Skeletal muscle tissue (tissue), 4 donors: ENCODE results near the gene PTPRA. TPM values are rescaled to one million over a fixed set of nuclear protein-coding genes. Genes with fewer than 3 reads are reported as not detected.

Experiments
- H3K27ac ChIP-seq: one replicate; pipeline ENCODE4 v1.7.0; 2013; ENCODE audit warnings: mild to moderate bottlenecking, low read depth, low read length, inconsistent platforms
- H3K27me3 ChIP-seq, 3 donors: one replicate each; pipeline ENCODE4 v1.7.0; 2013; ENCODE audit warnings: low read length in 3 of 3; ENCODE audit not compliant: control insufficient read depth in 3 of 3, insufficient read depth in 3 of 3
- H3K36me3 ChIP-seq, 3 donors: one replicate each; pipeline ENCODE4 v1.7.0; 2013; ENCODE audit warnings: low read length in 3 of 3; ENCODE audit not compliant: control insufficient read depth in 3 of 3, insufficient read depth in 3 of 3
- H3K4me1 ChIP-seq, 3 donors: one replicate each; pipeline ENCODE4 v1.7.0; 2013; ENCODE audit warnings: low read length in 3 of 3, mild to moderate bottlenecking in 3 of 3; ENCODE audit not compliant: control insufficient read depth in 3 of 3, insufficient read depth in 3 of 3
- H3K4me3 ChIP-seq, 3 donors: one replicate each; pipeline ENCODE4 v1.7.0; 2013; ENCODE audit warnings: low read length in 3 of 3
- H3K9ac ChIP-seq, 3 donors: one replicate each; pipeline ENCODE4 v1.7.0; 2013; ENCODE audit warnings: low read length in 3 of 3, mild to moderate bottlenecking in 3 of 3, moderate library complexity in 2 of 3, low read depth in 1 of 3
- H3K9me3 ChIP-seq, 3 donors: one replicate each; pipeline ENCODE4 v1.7.0; 2013; ENCODE audit warnings: low read length in 3 of 3; ENCODE audit not compliant: control insufficient read depth in 3 of 3
- total RNA-seq: library from RNA; depleted of rRNA; stranded (reverse); fragments of >200 nt; gene quantifications from one replicate; pipeline ENCODE4 v1.2.3, GENCODE V29; 2014
- donor health status: Osteomylitis.

Gene PTPRA
- total RNA-seq, 1 donor from 2014 or later, result 93.4 TPM

GRCh38 chr20:3084986-3085360 is 211.7 kb downstream of the PTPRA start:
- Histone ChIP-seq H3K27ac (no peak overlapping the region), H3K27me3 (peaks cover 26 to 31% (median 26%) of the 10 kb centered on the region in 3 donors), H3K36me3 (no peaks in the 10 kb centered on the region), H3K4me1 (peaks cover 9 to 15% (median 10%) of the 10 kb centered on the region in 3 donors), H3K9ac (no peak overlapping the region), H3K9me3 (no peaks in the 10 kb centered on the region), H3K4me3 (no peak overlapping the region)

DNA sequence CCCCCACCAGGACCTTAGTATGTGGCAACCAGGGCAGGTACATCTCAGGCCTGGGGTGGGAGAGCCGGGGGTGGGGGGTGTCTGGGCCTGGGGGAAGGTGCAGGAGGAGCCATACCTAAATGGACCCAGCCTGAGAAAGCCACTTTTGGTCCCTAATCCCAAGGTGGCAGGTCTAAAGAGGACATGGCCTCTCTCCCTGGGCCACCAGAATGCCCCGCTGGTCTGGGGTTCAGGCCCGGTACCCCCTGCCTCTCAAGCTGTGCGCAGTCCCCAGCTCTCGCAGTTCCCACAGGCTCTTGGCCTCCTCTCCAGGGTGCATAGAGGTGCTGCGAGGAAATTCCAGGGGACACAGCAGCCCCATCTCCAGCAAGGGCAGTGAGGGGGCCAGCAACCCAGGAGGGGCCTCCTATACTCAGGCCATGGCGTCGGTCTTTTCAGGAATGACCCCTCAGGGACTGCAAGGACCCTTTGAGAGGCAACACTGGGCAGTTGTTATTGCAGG is 212.3 kb downstream of the PTPRA start:
- peaks cover 28 to 34% (median 33%) of the 10 kb centered on the region in 3 donors for H3K27me3 ChIP-seq
- H3K4me3 ChIP-seq, result no peak overlapping the region

GRCh38 chr20:3088031-3088430 is 214.8 kb downstream of the PTPRA start:
- Histone ChIP-seq H3K27me3 (peaks cover 26 to 34% (median 30%) of the 10 kb centered on the region in 3 donors), H3K27ac (no peak overlapping the region), H3K9me3 (no peaks in the 10 kb centered on the region), H3K9ac (no peak overlapping the region), H3K36me3 (no peaks in the 10 kb centered on the region), H3K4me1 (no peaks in the 10 kb centered on the region), H3K4me3 (no peak overlapping the region)

More for the DNA sequence above, 212.3 kb downstream of the PTPRA start:
- peaks cover 7 to 13% (median 7%) of the 10 kb centered on the region in 3 donors for H3K4me1 ChIP-seq
- H3K27ac ChIP-seq, result no peak overlapping the region
- no peaks in the 10 kb centered on the region for H3K36me3 ChIP-seq
- H3K9ac ChIP-seq, result no peak overlapping the region
- no peaks in the 10 kb centered on the region for H3K9me3 ChIP-seq

Other genes with a start within 250 kb of the PTPRA start
- gene NOP56, start 220.8 kb upstream of the PTPRA start, total RNA-seq, result 103 TPM
- gene IDH3B, start 209.3 kb upstream of the PTPRA start, total RNA-seq, result 156 TPM
- gene EBF4, start 180.7 kb upstream of the PTPRA start, total RNA-seq, result 2.6 TPM
- 26.1 TPM for gene CPXM1, start 72.9 kb upstream of the PTPRA start, total RNA-seq
- gene C20orf141, start 58.5 kb upstream of the PTPRA start, total RNA-seq, result not detected
- gene TMEM239, start 57.1 kb upstream of the PTPRA start, total RNA-seq, result not detected
- 9.4 TPM for gene PCED1A, start 32.8 kb upstream of the PTPRA start, total RNA-seq
- 28.2 TPM for gene VPS16, start 32.7 kb upstream of the PTPRA start, total RNA-seq
- not detected for gene GNRH2, start 170.1 kb downstream of the PTPRA start, total RNA-seq
- gene MRPS26, start 172.6 kb downstream of the PTPRA start, total RNA-seq, result 25.6 TPM
- gene OXT, start 198.1 kb downstream of the PTPRA start, total RNA-seq, result not detected
- gene AVP, start 211.2 kb downstream of the PTPRA start, total RNA-seq, result not detected